Neutrophil (primary cell): ENCODE measurements around the gene ABCB6.
A peak's percentile ranks its signal among the peaks of the same experiment; 100 is the strongest.

Experiments
- H3K27ac ChIP-seq: fragments of 200-600 bp; sonication (generic); 2 replicates; pipeline ENCODE4 v1.5.1; 2016; ENCODE audit warnings: mild to moderate bottlenecking, moderate library complexity
- H3K27me3 ChIP-seq: fragments of 200-600 bp; sonication (generic); 2 replicates; pipeline ENCODE4 v1.6.0; 2016; ENCODE audit warnings: mild to moderate bottlenecking
- H3K36me3 ChIP-seq: fragments of 200-600 bp; sonication (generic); 2 replicates; pipeline ENCODE4 v1.5.1; 2017
- H3K4me1 ChIP-seq, 2 experiments: fragments of 200-600 bp in 1 of 2; sonication (generic) in 1 of 2; 1 replicate in 1 of 2; 2 replicates in 1 of 2; pipeline versions ENCODE4 v1.5.1 to v1.6.1; 2013 to 2016; ENCODE audit warnings: low read depth in 1 of 2, low read length in 1 of 2, mild to moderate bottlenecking in 1 of 2, moderate library complexity in 1 of 2; ENCODE audit not compliant: control insufficient read depth in 1 of 2, insufficient read depth in 1 of 2
- H3K4me3 ChIP-seq, 2 experiments: fragments of 200-600 bp in 1 of 2; sonication (generic) in 1 of 2; 1 replicate in 1 of 2; 2 replicates in 1 of 2; pipeline ENCODE4 v1.5.1; 2013 to 2016; ENCODE audit warnings: low read depth in 1 of 2, low read length in 1 of 2, mild to moderate bottlenecking in 1 of 2, moderate library complexity in 1 of 2
- H3K9me3 ChIP-seq: fragments of 200-600 bp; sonication (generic); 2 replicates; pipeline ENCODE4 v1.5.1; 2016
- CTCF ChIP-seq: fragments of 200-600 bp; sonication (generic); IDR thresholded peaks from 2 replicates; pipeline ENCODE4 v1.5.1; 2016; ENCODE audit warnings: antibody characterized with exemption

ABCB6 gene

GRCh38 chr2:219168526-219168925, 50.2 kb downstream of the ABCB6 start:
- Histone ChIP-seq H3K4me3 (no peak overlapping the region), H3K36me3 (peaks cover 16% of the 10 kb centered on the region), H3K27me3 (no peaks in the 10 kb centered on the region), H3K27ac (no peak overlapping the region), H3K9me3 (no peaks in the 10 kb centered on the region), H3K4me1 (no peaks in the 10 kb centered on the region)
- no peak for TF ChIP-seq CTCF

- H3K4me1 ChIP-seq, result no peaks in the 10 kb centered on the region
- H3K27ac ChIP-seq, result no peak overlapping the region
- H3K36me3 ChIP-seq, result peaks cover 11% of the 10 kb centered on the region
- H3K9me3 ChIP-seq, result no peaks in the 10 kb centered on the region
- H3K27me3 ChIP-seq, result no peaks in the 10 kb centered on the region
- TF ChIP-seq CTCF, result no peak
- H3K4me3 ChIP-seq, result no peak overlapping the region
Observed at GRCh38 chr2:219167997-219168396, 50.8 kb downstream of the ABCB6 start.

DNA sequence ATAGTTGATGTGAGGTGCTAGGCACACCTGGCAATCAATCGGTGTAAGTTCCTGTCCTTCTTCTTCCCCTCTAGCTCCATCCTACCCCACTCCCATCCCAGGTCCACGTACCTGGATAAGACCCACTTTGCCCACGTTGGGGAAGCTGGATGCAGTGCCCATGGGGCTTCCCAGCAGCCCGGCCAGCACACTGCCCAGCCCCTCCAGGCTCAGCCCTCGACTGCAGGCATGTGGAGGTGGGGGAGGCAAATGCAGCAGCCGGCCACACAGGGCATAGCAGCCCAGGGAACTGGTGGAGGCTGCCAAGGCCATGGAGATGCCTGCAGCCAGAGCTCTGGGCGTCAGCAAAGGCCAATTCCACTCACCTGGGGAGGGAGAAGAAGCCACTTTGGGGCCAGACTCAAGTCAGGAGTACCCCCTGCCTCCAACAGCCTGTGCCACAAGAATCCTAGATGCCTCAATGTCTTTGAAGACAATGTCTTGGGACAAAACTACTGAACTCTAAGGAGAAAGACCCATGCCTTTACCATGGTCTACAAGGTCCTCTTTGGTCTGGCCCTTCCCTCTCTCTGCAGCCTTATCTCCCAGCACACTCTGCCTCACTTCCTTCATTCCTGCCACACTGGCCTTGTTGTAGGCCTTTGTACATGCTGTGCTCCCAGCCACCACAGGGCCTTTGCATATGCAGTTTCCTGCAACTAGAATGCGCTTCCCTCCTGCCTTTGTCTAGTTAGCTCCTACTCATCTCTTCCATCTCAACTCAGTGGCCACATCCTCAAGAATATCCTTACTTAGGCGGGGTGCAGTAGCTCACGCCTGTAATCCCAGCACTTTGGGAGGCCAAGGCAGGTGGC, 53.5 kb downstream of the ABCB6 start:
- no peaks in the 10 kb centered on the region for H3K9me3 ChIP-seq
- H3K36me3 ChIP-seq, result no peaks in the 10 kb centered on the region
- H3K4me3 ChIP-seq, result no peak overlapping the region
- peaks cover 8 to 12% of the 10 kb centered on the region in 2 experiments for H3K4me1 ChIP-seq
- no peak for TF ChIP-seq CTCF
- H3K27me3 ChIP-seq, result no peaks in the 10 kb centered on the region
- H3K27ac ChIP-seq, result no peak overlapping the region

GRCh38 chr2:219163156-219163555, 55.6 kb downstream of the ABCB6 start:
- no peak overlapping the region for H3K27ac ChIP-seq
- H3K36me3 ChIP-seq, result no peaks in the 10 kb centered on the region
- H3K27me3 ChIP-seq, result peaks cover 3% of the 10 kb centered on the region
- H3K4me3 ChIP-seq, result no peak overlapping the region
- no peaks in the 10 kb centered on the region for H3K9me3 ChIP-seq
- peaks cover 14 to 20% of the 10 kb centered on the region in 2 experiments for H3K4me1 ChIP-seq
- TF ChIP-seq CTCF, result no peak

- Histone ChIP-seq H3K9me3 (no peaks in the 10 kb centered on the region), H3K27me3 (peaks cover 3% of the 10 kb centered on the region), H3K4me3 (peak overlapping the region; percentile 78 to 87), H3K4me1 (peaks cover 14 to 20% of the 10 kb centered on the region in 2 experiments), H3K27ac (peak overlapping the region; percentile 83), H3K36me3 (peaks cover 11% of the 10 kb centered on the region)
- TF ChIP-seq CTCF, result no peak
Observed at GRCh38 chr2:219161097-219161496, 57.7 kb downstream of the ABCB6 start.
